ACHN (cell line): ENCODE data around the gene TMEM40.
"Not testable (repeated sequence)": the region's sequence is repeated elsewhere in the genome, so short reads cannot be mapped to it uniquely, and the experiment has no call there.

ENCODE experiments used
- DNase-seq: peaks from one replicate; pipeline ENCODE4 v3.0.0-alpha.2; 2015
- in situ Hi-C: cut with HindIII; loops from 2 replicates; pipeline ENCODE4 v1.10.0; 2017; ENCODE audit warnings: low sequenced_read_pairs, low pct_ligation_motif_present, low pct_unique_long_range_greater_than_20kb

The TMEM40 gene

GRCh38 chr3:12705374-12705926, 53.6 kb downstream of the TMEM40 start:
- in situ Hi-C loops = no loop called here
- DNase-seq = no peak

GRCh38 chr3:12702501-12702900, 56.6 kb downstream of the TMEM40 start:
- in situ Hi-C loops = no loop called here
- no peak for DNase-seq

GRCh38 chr3:12701601-12702000, 57.5 kb downstream of the TMEM40 start:
- DNase-seq, in situ Hi-C loops: not testable (repeated sequence)

- in situ Hi-C loops = no loop called here
These were observed 58.3 kb downstream of the TMEM40 start for GRCh38 chr3:12700800-12701199.

DNA sequence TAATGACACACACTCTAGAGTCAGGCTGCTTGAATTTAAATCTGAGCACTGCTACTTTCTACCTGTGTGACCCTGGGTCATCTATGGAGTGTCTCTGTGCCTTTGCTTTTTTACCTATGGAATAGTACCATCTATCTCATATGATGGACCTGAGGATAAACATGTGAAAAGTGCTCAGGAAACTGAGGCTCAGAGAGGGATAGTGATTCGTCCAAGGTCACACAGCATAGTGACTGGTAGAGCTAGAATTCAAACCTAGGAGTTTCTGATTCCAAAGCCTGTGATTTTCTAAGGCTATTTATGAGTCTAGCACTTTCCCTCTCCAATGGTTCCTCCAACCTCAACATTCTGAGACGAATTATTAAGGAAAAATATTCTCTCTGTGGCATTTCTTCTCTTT, 63.1 kb downstream of the TMEM40 start:
- in situ Hi-C loops = no loop called here
- no peak for DNase-seq

More at GRCh38 chr3:12700800-12701199, 58.3 kb downstream of the TMEM40 start:
- no peak for DNase-seq

DNA sequence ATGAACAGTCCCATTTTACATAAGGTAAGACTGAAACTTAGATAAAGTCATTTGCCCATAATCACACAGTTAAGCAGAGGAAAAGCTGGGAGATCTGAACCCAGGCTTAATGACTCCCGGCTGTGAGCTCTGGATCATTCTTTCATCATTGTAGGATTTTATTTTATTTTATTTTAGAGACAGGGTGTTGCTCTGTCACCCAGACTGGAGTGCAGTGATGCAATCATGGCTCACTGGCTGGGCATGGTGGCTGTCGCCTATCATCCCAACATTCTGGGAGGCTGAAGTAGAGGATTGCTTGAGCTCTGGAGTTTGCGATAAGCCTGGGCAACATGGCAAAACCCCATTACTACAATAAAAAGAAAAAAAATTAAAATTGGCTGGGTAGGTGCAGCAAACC, 63.9 kb downstream of the TMEM40 start:
- DNase-seq = no peak

GRCh38 chr3:12692444-12692843, 66.6 kb downstream of the TMEM40 start:
- in situ Hi-C loops = no loop called here
- no peak for DNase-seq

More for the DNA sequence above, 63.9 kb downstream of the TMEM40 start:
- in situ Hi-C loops = no loop called here

DNA sequence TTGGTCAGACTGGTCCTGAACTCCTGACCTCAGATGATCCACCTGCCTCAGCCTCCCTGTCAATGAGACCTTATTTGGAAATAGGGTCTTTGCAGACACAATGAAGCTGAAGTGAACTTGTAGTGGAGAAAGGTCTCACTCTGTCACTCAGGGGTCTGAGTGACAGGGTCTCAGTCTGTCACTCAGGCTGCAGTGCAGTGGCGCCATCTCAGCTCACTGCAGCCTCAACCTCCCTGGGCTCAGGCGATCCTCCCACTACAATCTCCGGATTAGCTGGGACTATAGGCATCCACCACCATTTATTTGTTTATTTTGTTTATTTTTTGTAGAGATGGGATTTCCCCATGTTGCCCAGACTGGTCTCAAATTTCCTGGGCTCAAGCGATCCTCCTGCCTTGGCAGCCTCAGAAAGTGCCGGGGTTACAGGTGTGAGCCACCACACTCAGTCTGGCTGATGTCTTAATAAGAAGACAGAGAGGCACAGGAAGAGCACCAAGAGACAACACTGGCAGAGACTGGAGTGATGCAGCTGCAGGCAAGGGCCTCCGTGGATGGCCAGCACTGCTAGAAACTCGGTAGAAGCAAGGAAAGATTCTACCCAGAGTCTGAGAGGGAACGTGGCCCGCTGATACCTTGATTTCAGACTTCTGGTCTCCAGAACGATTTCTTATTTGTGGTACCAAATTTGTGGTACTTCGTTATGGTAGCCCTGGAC, 68.9 kb downstream of the TMEM40 start:
- in situ Hi-C loops = no loop called here
- DNase-seq = no peak

DNA sequence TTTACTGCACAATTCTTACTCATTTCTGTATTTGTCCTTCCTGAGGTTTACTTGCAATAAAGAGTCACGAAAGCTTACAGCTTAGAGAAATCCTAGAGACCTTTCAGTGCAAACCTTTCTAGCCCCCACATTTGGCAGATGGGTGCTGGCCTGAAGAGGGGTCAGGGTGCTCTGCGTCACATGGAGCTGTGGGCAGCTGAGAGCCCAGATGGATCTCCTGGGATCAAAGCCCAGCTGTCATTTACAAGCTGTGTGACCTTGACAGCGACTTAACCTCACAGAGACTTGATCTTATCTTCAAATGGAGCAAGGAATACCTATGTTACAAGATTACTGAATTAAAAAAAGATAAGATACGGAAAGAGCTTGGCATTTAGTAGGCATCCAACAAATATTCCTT, 71.1 kb downstream of the TMEM40 start:
- DNase-seq = no peak
- in situ Hi-C loops = no loop called here

DNA sequence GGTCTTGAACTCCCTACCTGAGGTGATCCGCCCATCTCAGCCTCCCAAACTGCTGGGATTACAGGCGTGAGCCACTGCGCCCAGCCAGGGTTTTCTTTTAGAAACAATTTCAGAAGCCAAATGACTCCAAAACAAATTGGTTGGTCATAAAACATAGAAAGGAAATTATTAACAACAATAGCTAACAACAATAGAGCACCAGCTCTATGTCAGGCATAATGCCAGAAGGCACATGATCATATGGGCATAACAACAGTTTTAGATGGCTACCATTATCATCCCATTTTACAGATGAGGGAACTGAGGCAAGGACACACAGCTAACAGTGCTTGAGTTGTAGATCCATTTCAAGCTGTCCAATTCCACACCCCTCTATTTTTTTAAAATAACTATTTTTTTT, 73.0 kb downstream of the TMEM40 start:
- DNase-seq = no peak
- in situ Hi-C loops = no loop called here
